ENCODE data around the gene TKT.
A peak's percentile ranks its signal among the peaks of the same experiment; 100 is the strongest.

DNA sequence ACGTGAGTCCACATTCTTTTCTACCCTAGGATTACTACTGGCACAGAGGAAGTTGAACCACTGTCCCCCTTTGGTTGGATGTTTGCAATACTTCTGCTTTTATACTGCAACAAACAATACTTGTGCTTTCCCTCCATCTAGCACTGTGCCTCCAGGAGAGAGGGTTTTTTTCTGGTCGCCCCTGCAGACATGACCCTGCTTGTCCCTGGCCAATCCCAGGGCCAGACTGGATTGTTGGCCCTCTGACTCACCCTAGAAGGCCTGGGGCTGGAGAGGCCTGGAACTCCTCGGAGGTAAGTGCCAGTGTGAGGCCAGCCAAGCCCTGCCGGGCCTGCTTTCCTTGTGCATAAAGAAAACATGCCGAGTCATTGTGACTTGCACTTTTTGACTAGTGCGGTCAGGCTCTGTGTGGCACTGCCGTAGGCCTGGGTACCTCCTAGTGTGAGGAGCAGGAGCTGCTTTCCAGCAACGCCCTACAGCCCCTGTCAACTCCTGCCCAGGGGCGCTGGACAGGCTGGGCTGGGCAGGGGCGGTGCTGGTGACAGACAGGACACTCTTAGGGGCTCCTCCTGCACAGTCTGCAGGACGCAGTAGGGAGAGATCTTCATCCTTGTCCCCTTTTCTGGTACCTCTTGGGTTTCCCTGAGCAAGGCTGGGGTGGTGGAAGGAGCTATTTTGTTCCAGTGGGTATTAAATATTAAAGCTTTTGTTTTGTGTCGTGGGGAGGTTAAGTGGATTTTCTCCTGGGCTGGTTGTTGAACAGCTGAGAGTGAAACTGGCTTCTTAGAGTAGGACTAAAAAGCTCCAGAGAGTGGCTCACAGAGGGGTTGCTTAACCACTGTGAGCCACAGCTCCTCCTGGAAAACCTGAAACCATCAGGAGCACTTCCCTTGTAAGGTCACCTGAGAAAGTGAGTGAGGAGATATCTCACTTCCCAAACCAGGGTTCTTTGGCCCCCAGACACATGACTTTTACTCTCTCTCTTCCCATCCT lies 14.4 kb upstream of the TKT start:
- TF ChIP-seq, protein P1, sequence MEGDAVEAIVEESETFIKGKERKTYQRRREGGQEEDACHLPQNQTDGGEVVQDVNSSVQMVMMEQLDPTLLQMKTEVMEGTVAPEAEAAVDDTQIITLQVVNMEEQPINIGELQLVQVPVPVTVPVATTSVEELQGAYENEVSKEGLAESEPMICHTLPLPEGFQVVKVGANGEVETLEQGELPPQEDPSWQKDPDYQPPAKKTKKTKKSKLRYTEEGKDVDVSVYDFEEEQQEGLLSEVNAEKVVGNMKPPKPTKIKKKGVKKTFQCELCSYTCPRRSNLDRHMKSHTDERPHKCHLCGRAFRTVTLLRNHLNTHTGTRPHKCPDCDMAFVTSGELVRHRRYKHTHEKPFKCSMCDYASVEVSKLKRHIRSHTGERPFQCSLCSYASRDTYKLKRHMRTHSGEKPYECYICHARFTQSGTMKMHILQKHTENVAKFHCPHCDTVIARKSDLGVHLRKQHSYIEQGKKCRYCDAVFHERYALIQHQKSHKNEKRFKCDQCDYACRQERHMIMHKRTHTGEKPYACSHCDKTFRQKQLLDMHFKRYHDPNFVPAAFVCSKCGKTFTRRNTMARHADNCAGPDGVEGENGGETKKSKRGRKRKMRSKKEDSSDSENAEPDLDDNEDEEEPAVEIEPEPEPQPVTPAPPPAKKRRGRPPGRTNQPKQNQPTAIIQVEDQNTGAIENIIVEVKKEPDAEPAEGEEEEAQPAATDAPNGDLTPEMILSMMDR (conservative IDR thresholded peaks at IDR 0.05; ENCODE audit: low read depth, low read length): 0 out of 2 replicates have a peak, but pooled peaks have one; percentile 5
- TF ChIP-seq POLR2A (IDR thresholded peaks at IDR 0.05; ENCODE audit: low read depth, low read length): peak; percentile 55; the same call in 1 of the 2 replicates
- TF ChIP-seq, protein P2, sequence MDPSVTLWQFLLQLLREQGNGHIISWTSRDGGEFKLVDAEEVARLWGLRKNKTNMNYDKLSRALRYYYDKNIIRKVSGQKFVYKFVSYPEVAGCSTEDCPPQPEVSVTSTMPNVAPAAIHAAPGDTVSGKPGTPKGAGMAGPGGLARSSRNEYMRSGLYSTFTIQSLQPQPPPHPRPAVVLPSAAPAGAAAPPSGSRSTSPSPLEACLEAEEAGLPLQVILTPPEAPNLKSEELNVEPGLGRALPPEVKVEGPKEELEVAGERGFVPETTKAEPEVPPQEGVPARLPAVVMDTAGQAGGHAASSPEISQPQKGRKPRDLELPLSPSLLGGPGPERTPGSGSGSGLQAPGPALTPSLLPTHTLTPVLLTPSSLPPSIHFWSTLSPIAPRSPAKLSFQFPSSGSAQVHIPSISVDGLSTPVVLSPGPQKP (IDR thresholded peaks at IDR 0.05; ENCODE audit: borderline replicate concordance, low read depth, low read length): no peak
- peak; percentile 72; the same call in 1 of the 2 replicates for TF ChIP-seq MXI1 (IDR thresholded peaks at IDR 0.05; ENCODE audit: borderline replicate concordance, low read depth, low read length)
- 0 out of 2 replicates have a peak, but pooled peaks have one; percentile 13 for TF ChIP-seq RAD21 (IDR thresholded peaks at IDR 0.05; ENCODE audit: low read length)
- TF ChIP-seq MAZ (IDR thresholded peaks at IDR 0.05; ENCODE audit: borderline replicate concordance, low read depth, low read length): peak; percentile 24; the same call in 1 of the 2 replicates
- no peak for TF ChIP-seq SMC3 (IDR thresholded peaks at IDR 0.05; ENCODE audit: low read depth, low read length)
- TF ChIP-seq RCOR1 (IDR thresholded peaks at IDR 0.05; ENCODE audit: insufficient replicate concordance, low read length): no peak

Measured in IMR-90 (cell line).